Endothelial cell of umbilical vein (primary cell): ENCODE measurements around the gene GDI1. TPM values are rescaled to one million over a fixed set of nuclear protein-coding genes. Genes with fewer than 3 reads are reported as not detected.

ENCODE experiments used
- BruUV-seq: library from RNA; stranded (reverse); fragments of 400-500 nt; replicated peaks from 2 replicates; lab custom pipeline; 2021; lab: Mats Ljungman, UMichigan
- CTCF ChIA-PET: fragments of 300-600, 350-600 bp; sonication (Branson Sonifier 250); formaldehyde crosslinking; loops from one replicate; lab custom pipeline; 2021; ENCODE audit warnings: antibody characterized with exemption, inconsistent platforms; lab: Charles Lee
- POLR2A ChIA-PET: fragments of 300-600, 350-600 bp; sonication (Branson Sonifier 250); formaldehyde crosslinking; loops from one replicate; lab custom pipeline; 2021; ENCODE audit warnings: antibody characterized with exemption, inconsistent platforms; lab: Charles Lee
- DNase-seq: peaks from one replicate; pipeline ENCODE4 v3.0.0-alpha.2; 2011; ENCODE audit warnings: low read depth, low spot score
- FAIRE-seq: peaks from 2 replicates; lab custom pipeline; 2011; peaks lifted over from hg19 to GRCh38; lab: Jason Lieb, UNC
- H2AFZ ChIP-seq: 2 replicates; pipeline ENCODE4 v1.6.0; 2012; ENCODE audit warnings: low read depth, low read length, control low read depth, inconsistent platforms
- H3K27ac ChIP-seq: 2 replicates; pipeline ENCODE4 v1.5.1; 2011; ENCODE audit warnings: low read depth, mild to moderate bottlenecking, control low read depth, low read length, moderate library complexity; ENCODE audit not compliant: insufficient read depth
- H3K27me3 ChIP-seq, 2 experiments: 2 replicates each; pipeline versions ENCODE4 v1.6.0 to v1.6.1; 2011; ENCODE audit warnings: low read length in 2 of 2, mixed read lengths in 1 of 2; ENCODE audit not compliant: control insufficient read depth in 2 of 2, insufficient read depth in 2 of 2
- H3K36me3 ChIP-seq, 2 experiments: 2 replicates in 1 of 2; 3 replicates in 1 of 2; pipeline ENCODE4 v1.5.1; 2011; ENCODE audit warnings: low read length in 2 of 2, mild to moderate bottlenecking in 1 of 2, moderate library complexity in 1 of 2; ENCODE audit not compliant: control insufficient read depth in 2 of 2, insufficient read depth in 2 of 2; ENCODE audit errors: extremely low read depth in 1 of 2
- H3K4me1 ChIP-seq: 3 replicates; pipeline ENCODE4 v1.5.1; 2011; ENCODE audit warnings: mild to moderate bottlenecking, low read length; ENCODE audit not compliant: control insufficient read depth, insufficient read depth; ENCODE audit errors: extremely low read depth
- H3K4me2 ChIP-seq: 2 replicates; pipeline ENCODE4 v1.6.1; 2011; ENCODE audit warnings: low read length, control low read depth, mixed read lengths; ENCODE audit not compliant: insufficient read depth
- H3K4me3 ChIP-seq, 3 experiments: fragments of 200-600 bp in 1 of 3; sonication (generic), shearing (Covaris generic) in 1 of 3; replicated peaks in 1 of 3; 2 replicates each; pipeline ENCODE4 v1.5.1; 2011 to 2016; ENCODE audit warnings: control low read depth in 3 of 3, low read length in 3 of 3, mild to moderate bottlenecking in 2 of 3, inconsistent platforms in 1 of 3, low read depth in 1 of 3, moderate library complexity in 1 of 3; ENCODE audit not compliant: insufficient read depth in 1 of 3
- H3K79me2 ChIP-seq: 2 replicates; pipeline ENCODE4 v1.6.0; 2012; ENCODE audit warnings: low read length, inconsistent platforms; ENCODE audit not compliant: control insufficient read depth, insufficient read depth
- H3K9ac ChIP-seq: replicated peaks from 2 replicates; pipeline ENCODE3; 2011; ENCODE audit warnings: low read length, control low read depth; ENCODE audit not compliant: insufficient read depth; ENCODE audit errors: extremely low read depth
- H3K9me1 ChIP-seq: replicated peaks from 3 replicates; pipeline ENCODE4 v1.6.0; 2011; ENCODE audit warnings: mild to moderate bottlenecking, low read length; ENCODE audit not compliant: control insufficient read depth, insufficient read depth; ENCODE audit errors: extremely low read depth
- H3K9me3 ChIP-seq: replicated peaks from 2 replicates; pipeline ENCODE4 v1.5.1; 2012; ENCODE audit warnings: low read length, inconsistent platforms; ENCODE audit not compliant: control insufficient read depth, insufficient read depth
- H4K20me1 ChIP-seq: replicated peaks from 2 replicates; pipeline ENCODE3; 2011; ENCODE audit warnings: mild to moderate bottlenecking, low read length; ENCODE audit not compliant: control insufficient read depth, insufficient read depth; ENCODE audit errors: extremely low read depth
- EZH2 ChIP-seq: IDR thresholded peaks from 2 replicates; pipeline ENCODE4 v1.6.1; 2012; ENCODE audit warnings: borderline replicate concordance, low read depth, mild to moderate bottlenecking, moderate library complexity, low read length, inconsistent platforms; ENCODE audit not compliant: severe bottlenecking
- FOS ChIP-seq: IDR thresholded peaks from 2 replicates; pipeline ENCODE4 v1.6.1; 2011; ENCODE audit warnings: mild to moderate bottlenecking, low read length, moderate library complexity, borderline replicate concordance; ENCODE audit not compliant: insufficient read depth
- GATA2 ChIP-seq: IDR thresholded peaks from 2 replicates; pipeline ENCODE4 v1.7.0; 2011; ENCODE audit warnings: low read depth, mild to moderate bottlenecking, moderate library complexity, mixed read lengths, low read length; ENCODE audit not compliant: insufficient read length, insufficient read depth
- JUN ChIP-seq: IDR thresholded peaks from 2 replicates; pipeline ENCODE4 v1.6.1; 2011; ENCODE audit warnings: borderline replicate concordance, low read depth; ENCODE audit not compliant: insufficient read length, insufficient read depth
- MYC ChIP-seq: IDR thresholded peaks from one replicate; pipeline ENCODE4 v1.6.1; 2011; ENCODE audit warnings: mild to moderate bottlenecking, low read depth, low read length
- POLR2A ChIP-seq: IDR thresholded peaks from 2 replicates; pipeline ENCODE4 v1.6.1; 2012; ENCODE audit warnings: low read depth, mild to moderate bottlenecking, control low read depth, low read length
- POLR2AphosphoS5 ChIP-seq: IDR thresholded peaks from 2 replicates; pipeline ENCODE4 v1.6.1; 2012; ENCODE audit warnings: low read depth, mild to moderate bottlenecking, control low read depth, low read length, moderate library complexity; ENCODE audit not compliant: insufficient read depth
- dilution Hi-C: fragments of 300-500 bp; cut with MboI; formaldehyde crosslinking; loops from one replicate; pipeline ENCODE4 v1.15.0; 2019; ENCODE audit warnings: low sequenced_read_pairs; ENCODE audit not compliant: extremely low pct_ligation_motif_present
- intact Hi-C: fragments of 100-400 bp; cut with micrococcal nuclease; formaldehyde crosslinking; loops from one replicate; pipeline ENCODE4 v1.10.0; 2022
- polyA plus RNA-seq, 4 experiments: library from polyadenylated mRNA; depleted of rRNA in 3 of 4; stranded (reverse) in 3 of 4; unstranded in 1 of 4; fragments of >200 nt; gene quantifications; 2 replicates each; pipeline versions ENCODE4 v1.2.1 to v1.2.3, GENCODE V29; 2011 to 2012; ENCODE audit warnings: missing spikeins in 1 of 4
- total RNA-seq: library from RNA; stranded (reverse); gene quantifications from 2 replicates; pipeline ENCODE4 v1.2.3, GENCODE V29; 2021
- TF ChIP-seq, protein P1 (sequence below): IDR thresholded peaks from 2 replicates; pipeline ENCODE4 v1.6.1; 2011; ENCODE audit not compliant: insufficient read depth, insufficient read length
- TF ChIP-seq, protein P2 (sequence below), 2 donors: IDR thresholded peaks; 1 replicate in 1 of 2; 2 replicates in 1 of 2; pipeline ENCODE4 v1.5.1; 2011; ENCODE audit warnings: low read length in 2 of 2, mild to moderate bottlenecking in 2 of 2, moderate library complexity in 2 of 2, control low read depth in 1 of 2, inconsistent platforms in 1 of 2, low read depth in 1 of 2; ENCODE audit not compliant: insufficient read depth in 1 of 2; ENCODE audit errors: extremely low read depth in 1 of 2

GDI1 gene
- total and polyA plus RNA-seq, 2 donors (not counting 3 experiments of a cell fraction or from before 2014, with no cell fraction given), result 128 to 247 TPM

- H4K20me1 ChIP-seq, result no peaks in the 10 kb centered on the region
- no peak overlapping the region for H3K4me3 ChIP-seq
- H3K27me3 ChIP-seq, result no peaks in the 10 kb centered on the region
- H3K9me1 ChIP-seq, result no peaks in the 10 kb centered on the region
- TF ChIP-seq, protein P1, sequence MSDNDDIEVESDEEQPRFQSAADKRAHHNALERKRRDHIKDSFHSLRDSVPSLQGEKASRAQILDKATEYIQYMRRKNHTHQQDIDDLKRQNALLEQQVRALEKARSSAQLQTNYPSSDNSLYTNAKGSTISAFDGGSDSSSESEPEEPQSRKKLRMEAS, result no peak
- TF ChIP-seq GATA2 (no peak), POLR2A (no peak), POLR2AphosphoS5 (no peak), EZH2 (no peak), FOS (no peak), JUN (no peak), MYC (no peak)
- TF ChIP-seq, protein P2, sequence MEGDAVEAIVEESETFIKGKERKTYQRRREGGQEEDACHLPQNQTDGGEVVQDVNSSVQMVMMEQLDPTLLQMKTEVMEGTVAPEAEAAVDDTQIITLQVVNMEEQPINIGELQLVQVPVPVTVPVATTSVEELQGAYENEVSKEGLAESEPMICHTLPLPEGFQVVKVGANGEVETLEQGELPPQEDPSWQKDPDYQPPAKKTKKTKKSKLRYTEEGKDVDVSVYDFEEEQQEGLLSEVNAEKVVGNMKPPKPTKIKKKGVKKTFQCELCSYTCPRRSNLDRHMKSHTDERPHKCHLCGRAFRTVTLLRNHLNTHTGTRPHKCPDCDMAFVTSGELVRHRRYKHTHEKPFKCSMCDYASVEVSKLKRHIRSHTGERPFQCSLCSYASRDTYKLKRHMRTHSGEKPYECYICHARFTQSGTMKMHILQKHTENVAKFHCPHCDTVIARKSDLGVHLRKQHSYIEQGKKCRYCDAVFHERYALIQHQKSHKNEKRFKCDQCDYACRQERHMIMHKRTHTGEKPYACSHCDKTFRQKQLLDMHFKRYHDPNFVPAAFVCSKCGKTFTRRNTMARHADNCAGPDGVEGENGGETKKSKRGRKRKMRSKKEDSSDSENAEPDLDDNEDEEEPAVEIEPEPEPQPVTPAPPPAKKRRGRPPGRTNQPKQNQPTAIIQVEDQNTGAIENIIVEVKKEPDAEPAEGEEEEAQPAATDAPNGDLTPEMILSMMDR (IDR thresholded peaks at IDR 0.05; ENCODE audit: extremely low read depth in 1 of 2, insufficient read depth in 1 of 2, low read depth in 1 of 2, low read length in 2 of 2), result no peak
- dilution Hi-C loops (no loop called here), intact Hi-C loops (no loop called here)
- peaks cover 8% of the 10 kb centered on the region for H3K4me1 ChIP-seq
- BruUV-seq, result no TSS peak
- DNase-seq, result no peak
- H3K9ac ChIP-seq, result no peak overlapping the region
- H3K79me2 ChIP-seq, result peaks cover 20% of the 10 kb centered on the region
- no peaks in the 10 kb centered on the region for H3K9me3 ChIP-seq
- H3K27ac ChIP-seq, result no peak overlapping the region
- ChIA-PET CTCF (no interaction called here), POLR2A (interaction anchor here (1.3 kb wide), 1 partner anchor 29 kb away, joined by 3 read pairs; no protein-coding TSS in a partner anchor)
- no peak overlapping the region for H3K4me2 ChIP-seq
- H2AFZ ChIP-seq, result no peak overlapping the region
- H3K36me3 ChIP-seq, result peaks cover 15 to 18% of the 10 kb centered on the region in 2 experiments
- no peak for FAIRE-seq
These were observed 34.3 kb upstream of the GDI1 start for GRCh38 chrX:154402622-154403127.
